CD14-positive monocyte (primary cell): ENCODE data around the gene SLC36A4. TPM values are rescaled to one million over a fixed set of nuclear protein-coding genes. Genes with fewer than 3 reads are reported as not detected.

ENCODE experiments used
- DNase-seq, 3 donors: peaks; one replicate each; pipeline ENCODE4 v3.0.0-alpha.2; 2011 to 2022
- H2AFZ ChIP-seq: 2 replicates; pipeline ENCODE4 v1.6.0; 2012; ENCODE audit warnings: mild to moderate bottlenecking, low read depth, low read length, inconsistent platforms; ENCODE audit not compliant: insufficient read depth, poor library complexity, severe bottlenecking
- H3K27ac ChIP-seq, 2 donors: 1 replicate in 1 of 2; 2 replicates in 1 of 2; pipeline ENCODE4 v1.5.1; 2012 to 2013; ENCODE audit warnings: low read length in 2 of 2, control low read depth in 1 of 2, inconsistent platforms in 1 of 2, low read depth in 1 of 2, mild to moderate bottlenecking in 1 of 2
- H3K27me3 ChIP-seq, 2 donors: one replicate each; pipeline versions ENCODE4 v1.6.0 to v1.6.1; 2011 to 2013; ENCODE audit warnings: low read length in 2 of 2; ENCODE audit not compliant: control insufficient read depth in 2 of 2, insufficient read depth in 2 of 2
- H3K36me3 ChIP-seq, 2 donors: replicated peaks in 1 of 2; 1 replicate in 1 of 2; 2 replicates in 1 of 2; pipeline versions ENCODE4 v1.5.1 to v1.6.1; 2012 to 2013; ENCODE audit warnings: low read length in 2 of 2, control low read depth in 1 of 2, inconsistent platforms in 1 of 2, mild to moderate bottlenecking in 1 of 2; ENCODE audit not compliant: insufficient read depth in 2 of 2, control insufficient read depth in 1 of 2
- H3K4me1 ChIP-seq, 2 donors: 1 replicate in 1 of 2; 2 replicates in 1 of 2; pipeline versions ENCODE4 v1.5.1 to v1.6.1; 2012 to 2013; ENCODE audit warnings: low read length in 2 of 2, control low read depth in 1 of 2, inconsistent platforms in 1 of 2, mild to moderate bottlenecking in 1 of 2, moderate library complexity in 1 of 2; ENCODE audit not compliant: insufficient read depth in 2 of 2, control insufficient read depth in 1 of 2
- H3K4me2 ChIP-seq: replicated peaks from 2 replicates; pipeline ENCODE3; 2012; ENCODE audit warnings: low read length, moderate library complexity, mild to moderate bottlenecking; ENCODE audit not compliant: poor library complexity, severe bottlenecking; ENCODE audit errors: extremely low read depth
- H3K4me3 ChIP-seq, 3 experiments: fragments of 200-600 bp in 1 of 3; sonication (generic) in 1 of 3; replicated peaks in 1 of 3; 1 replicate in 2 of 3; 2 replicates in 1 of 3; pipeline ENCODE4 v1.5.1; 2011 to 2013; ENCODE audit warnings: low read length in 3 of 3, mild to moderate bottlenecking in 3 of 3, control low read depth in 2 of 3, low read depth in 2 of 3, inconsistent platforms in 1 of 3, moderate library complexity in 1 of 3
- H3K79me2 ChIP-seq: 2 replicates; pipeline ENCODE4 v1.6.0; 2012; ENCODE audit warnings: mild to moderate bottlenecking, control low read depth, inconsistent platforms, low read length, moderate library complexity; ENCODE audit not compliant: insufficient read depth
- H3K9ac ChIP-seq: 2 replicates; pipeline ENCODE4 v1.6.0; 2017; ENCODE audit warnings: low read length, mild to moderate bottlenecking; ENCODE audit not compliant: insufficient read depth, poor library complexity, severe bottlenecking
- H3K9me3 ChIP-seq, 2 donors: replicated peaks in 1 of 2; 1 replicate in 1 of 2; 2 replicates in 1 of 2; pipeline versions ENCODE4 v1.5.1 to v1.6.1; 2012 to 2013; ENCODE audit warnings: low read length in 2 of 2, control low read depth in 1 of 2; ENCODE audit not compliant: control insufficient read depth in 1 of 2, insufficient read depth in 1 of 2
- H4K20me1 ChIP-seq: 2 replicates; pipeline ENCODE4 v1.6.0; 2012; ENCODE audit warnings: mild to moderate bottlenecking, low read length, control low read depth, moderate library complexity; ENCODE audit not compliant: insufficient read depth
- H3K27ac Mint-ChIP-seq, 7 donors: one replicate each; pipeline ENCODE4 v1.8.0; 2020; ENCODE audit warnings: mild to moderate bottlenecking in 7 of 7, mixed read lengths in 7 of 7, moderate library complexity in 6 of 7, inconsistent platforms in 2 of 7
- H3K27me3 Mint-ChIP-seq, 3 donors: one replicate each; pipeline ENCODE4 v1.8.0; 2021 to 2022; ENCODE audit warnings: low read depth in 3 of 3, mild to moderate bottlenecking in 3 of 3, mixed read lengths in 3 of 3, moderate library complexity in 3 of 3, inconsistent platforms in 1 of 3
- H3K36me3 Mint-ChIP-seq, 2 donors: one replicate each; pipeline ENCODE4 v1.8.0; 2020; ENCODE audit warnings: mixed read lengths in 2 of 2, inconsistent platforms in 1 of 2, mild to moderate bottlenecking in 1 of 2
- H3K4me1 Mint-ChIP-seq: one replicate; pipeline ENCODE4 v1.8.0; 2020; ENCODE audit warnings: mild to moderate bottlenecking, mixed read lengths
- H3K4me3 Mint-ChIP-seq, 2 donors: one replicate each; pipeline ENCODE4 v1.8.0; 2020; ENCODE audit warnings: mild to moderate bottlenecking in 2 of 2, mixed read lengths in 2 of 2, moderate library complexity in 1 of 2
- H3K9me3 Mint-ChIP-seq, 7 donors: one replicate each; pipeline ENCODE4 v1.8.0; 2020 to 2022; ENCODE audit warnings: mixed read lengths in 7 of 7, mild to moderate bottlenecking in 6 of 7, moderate library complexity in 6 of 7, inconsistent platforms in 2 of 7
- WGBS: methylation state at CpG from one replicate; pipeline ENCODE4 v1.1.5; 2013; ENCODE audit warnings: missing lambda C conversion rate; ENCODE audit not compliant: insufficient coverage; 5-methylcytosine and 5-hydroxymethylcytosine counted together
- intact Hi-C, 2 donors: fragments of 100-400 bp; cut with micrococcal nuclease; formaldehyde crosslinking; loops; one replicate each; pipeline versions ENCODE4 v1.15.0 to v1.15.1; 2023
- polyA plus RNA-seq, 3 donors: library from polyadenylated mRNA; depleted of rRNA in 1 of 3; unstranded in 2 of 3; stranded (reverse) in 1 of 3; fragments of 300-500 nt in 2 of 3; fragments of >200 nt in 1 of 3; fragmentation: Illumina TruSeq in 2 of 3; gene quantifications; 1 replicate in 2 of 3; 2 replicates in 1 of 3; pipeline ENCODE4 v1.2.3, GENCODE V29; 2012 to 2021
- TF ChIP-seq, protein P1 (sequence below): fragments of 200-600 bp; IDR thresholded peaks from one replicate; pipeline ENCODE4 v1.8.0; 2022; ENCODE audit warnings: antibody characterized with exemption, mild to moderate bottlenecking

The SLC36A4 gene
- polyA plus RNA-seq, 3 donors = 21.1 to 65.2 (median 62.0) TPM

DNA sequence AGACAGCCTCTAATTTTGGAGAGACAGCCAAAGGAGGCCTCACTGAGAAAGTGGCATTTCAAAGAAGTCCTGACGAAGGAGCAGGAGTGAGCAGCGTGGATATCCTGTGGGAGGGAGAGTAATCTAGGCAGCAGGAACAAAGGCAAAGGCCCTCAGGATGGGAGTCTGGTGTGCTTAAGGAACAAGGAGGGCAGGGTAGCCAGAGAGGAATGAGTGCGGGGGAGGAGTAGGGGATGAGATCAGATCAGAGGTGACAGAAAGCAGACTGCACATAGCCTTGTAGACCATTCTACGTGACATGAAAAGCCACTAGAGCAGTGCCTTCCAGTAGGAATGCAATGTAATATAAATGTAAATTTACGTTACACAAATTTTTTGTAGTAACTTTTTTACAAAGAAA is 5.6 kb downstream of the SLC36A4 start:
- Histone ChIP-seq H3K4me1 (peaks cover 31 to 50% of the 10 kb centered on the region in 2 donors), H3K79me2 (peaks cover 100% of the 10 kb centered on the region), H2AFZ (peak overlapping the region; percentile 21), H3K4me3 (no peak overlapping the region), H3K27ac (peak overlapping the region in 1 of 2 donors; percentile 73), H3K4me2 (no peak overlapping the region), H4K20me1 (no peaks in the 10 kb centered on the region), H3K9ac (no peak overlapping the region), H3K9me3 (peaks cover 8 to 10% of the 10 kb centered on the region in 2 donors), H3K27me3 (no peaks in the 10 kb centered on the region), H3K36me3 (peaks cover 0 to 9% of the 10 kb centered on the region in 2 donors)
- intact Hi-C loops = loop anchor here (10.0 kb wide), 3 partner anchors 343 to 1303 kb away; partner anchors contain the start of genes ANKRD49 (in 1 of the 2), C11orf54 (in 1 of the 2), MRE11 (in 1 of the 2) and TAF1D (in 1 of the 2)
- TF ChIP-seq, protein P1, sequence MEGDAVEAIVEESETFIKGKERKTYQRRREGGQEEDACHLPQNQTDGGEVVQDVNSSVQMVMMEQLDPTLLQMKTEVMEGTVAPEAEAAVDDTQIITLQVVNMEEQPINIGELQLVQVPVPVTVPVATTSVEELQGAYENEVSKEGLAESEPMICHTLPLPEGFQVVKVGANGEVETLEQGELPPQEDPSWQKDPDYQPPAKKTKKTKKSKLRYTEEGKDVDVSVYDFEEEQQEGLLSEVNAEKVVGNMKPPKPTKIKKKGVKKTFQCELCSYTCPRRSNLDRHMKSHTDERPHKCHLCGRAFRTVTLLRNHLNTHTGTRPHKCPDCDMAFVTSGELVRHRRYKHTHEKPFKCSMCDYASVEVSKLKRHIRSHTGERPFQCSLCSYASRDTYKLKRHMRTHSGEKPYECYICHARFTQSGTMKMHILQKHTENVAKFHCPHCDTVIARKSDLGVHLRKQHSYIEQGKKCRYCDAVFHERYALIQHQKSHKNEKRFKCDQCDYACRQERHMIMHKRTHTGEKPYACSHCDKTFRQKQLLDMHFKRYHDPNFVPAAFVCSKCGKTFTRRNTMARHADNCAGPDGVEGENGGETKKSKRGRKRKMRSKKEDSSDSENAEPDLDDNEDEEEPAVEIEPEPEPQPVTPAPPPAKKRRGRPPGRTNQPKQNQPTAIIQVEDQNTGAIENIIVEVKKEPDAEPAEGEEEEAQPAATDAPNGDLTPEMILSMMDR = no peak
- peaks cover 7 to 16% (median 8%) of the 10 kb centered on the region in 7 donors for H3K9me3 Mint-ChIP-seq
- H3K4me1 Mint-ChIP-seq = peaks cover 38% of the 10 kb centered on the region
- no peak for DNase-seq
- peak overlapping the region; percentile 50 to 90 (median 83) for H3K27ac Mint-ChIP-seq
- 83% methylated on average over 3 of the region's 5 CpGs for WGBS
- H3K36me3 Mint-ChIP-seq = peaks cover 14 to 19% of the 10 kb centered on the region in 2 donors
- H3K4me3 Mint-ChIP-seq = no peak overlapping the region
- peaks cover 0 to 1% (median 0%) of the 10 kb centered on the region in 3 donors for H3K27me3 Mint-ChIP-seq

DNA sequence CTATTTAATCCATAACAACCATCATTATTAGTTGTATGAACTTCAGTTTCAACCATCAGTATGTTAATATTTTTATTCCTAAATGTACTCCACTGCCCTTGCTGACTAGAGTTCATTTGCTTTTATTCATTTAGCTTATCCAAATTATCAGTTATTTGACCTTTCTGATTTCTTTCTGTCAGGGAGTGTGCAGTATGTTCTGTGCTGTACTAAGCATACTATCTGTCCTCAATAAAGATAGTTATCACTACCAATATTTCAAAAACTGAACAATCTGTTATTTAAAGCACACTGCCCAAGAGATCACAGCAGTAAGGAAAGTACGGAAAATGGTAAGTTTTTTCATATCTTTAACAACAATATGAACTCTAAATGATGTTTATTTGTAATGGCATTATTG is 8.3 kb downstream of the SLC36A4 start:
- peaks cover 21 to 27% of the 10 kb centered on the region in 2 donors for H3K36me3 Mint-ChIP-seq
- H3K27ac Mint-ChIP-seq = peak overlapping the region in 1 of 7 donors; percentile 42
- no peak overlapping the region for H3K9ac ChIP-seq
- H2AFZ ChIP-seq = no peak overlapping the region
- peaks cover 100% of the 10 kb centered on the region for H3K79me2 ChIP-seq
- TF ChIP-seq, protein P1 = no peak
- no peak overlapping the region for H3K4me3 ChIP-seq
- H3K4me1 Mint-ChIP-seq = peaks cover 22% of the 10 kb centered on the region
- H3K9me3 Mint-ChIP-seq = peaks cover 4 to 13% (median 9%) of the 10 kb centered on the region in 7 donors
- no peaks in the 10 kb centered on the region for H3K27me3 ChIP-seq
- peaks cover 8 to 16% of the 10 kb centered on the region in 2 donors for H3K9me3 ChIP-seq
- intact Hi-C loops = no loop called here
- DNase-seq = no peak
- no peak overlapping the region for H3K4me2 ChIP-seq
- WGBS = no CpG with 5 or more reads among the region's 1 CpG
- H4K20me1 ChIP-seq = no peaks in the 10 kb centered on the region
- H3K36me3 ChIP-seq = peaks cover 7 to 22% of the 10 kb centered on the region in 2 donors
- H3K4me3 Mint-ChIP-seq = no peak overlapping the region
- H3K4me1 ChIP-seq = peaks cover 9 to 26% of the 10 kb centered on the region in 2 donors
- peaks cover 0 to 1% (median 0%) of the 10 kb centered on the region in 3 donors for H3K27me3 Mint-ChIP-seq
- H3K27ac ChIP-seq = peak overlapping the region in 1 of 2 donors; percentile 17
